Measurements from ENCODE around the gene FGFR2.

The FGFR2 gene

DNA sequence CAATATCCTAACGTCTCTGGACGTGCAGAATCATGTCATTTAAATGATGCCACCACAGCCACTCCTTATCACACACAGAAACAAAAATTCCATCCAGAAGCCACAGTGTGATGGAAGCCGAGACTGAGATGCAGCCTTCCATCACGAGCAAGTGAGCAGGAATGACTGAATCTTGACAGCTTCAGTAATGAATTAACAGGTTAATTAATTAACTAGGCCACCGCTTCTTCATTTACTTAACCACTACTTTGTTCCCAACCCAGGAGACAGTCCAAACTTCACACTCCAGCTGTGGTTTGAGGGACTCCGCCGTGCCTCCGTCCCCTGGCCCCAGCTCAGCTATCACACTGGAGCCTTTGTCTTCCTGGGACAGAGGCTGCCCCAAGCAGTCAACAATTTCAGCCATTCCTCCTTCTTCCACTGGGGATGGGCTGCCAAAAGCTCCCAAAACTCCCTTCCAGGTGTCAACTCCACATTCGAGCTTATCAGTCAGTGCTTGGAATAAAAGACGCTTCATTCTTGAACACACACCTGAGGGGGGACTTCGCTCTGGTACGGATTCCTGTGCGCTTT is 65.9 kb downstream of the FGFR2 start:
- H3K36me3 ChIP-seq (ENCODE audit: control insufficient read depth, low read length) = no peaks in the 10 kb centered on the region
- H3K4me3 ChIP-seq (ENCODE audit: low read length) = no peak overlapping the region
- H3K4me2 ChIP-seq (ENCODE audit: low read length) = no peak overlapping the region
- no peak overlapping the region for H3K27ac ChIP-seq (ENCODE audit: low read depth, low read length)
- no peaks in the 10 kb centered on the region for H4K20me1 ChIP-seq (ENCODE audit: control insufficient read depth, insufficient read depth, low read depth, low read length)
- no peaks in the 10 kb centered on the region for H3K79me2 ChIP-seq (ENCODE audit: control insufficient read depth, low read length)
- no peaks in the 10 kb centered on the region for H3F3A ChIP-seq (ENCODE audit: control insufficient read depth, insufficient read depth)
- H3K9me2 ChIP-seq (replicated peaks; ENCODE audit: control insufficient read depth, low read length) = no peaks in the 10 kb centered on the region
- H3K9me3 ChIP-seq (ENCODE audit: control insufficient read depth, insufficient read depth, low read length) = no peaks in the 10 kb centered on the region
- H3K27me3 ChIP-seq (ENCODE audit: control insufficient read depth, low read length) = no peaks in the 10 kb centered on the region
- no peaks in the 10 kb centered on the region for H3K4me1 ChIP-seq (ENCODE audit: control insufficient read depth, low read length)
- TF ChIP-seq, protein P1, sequence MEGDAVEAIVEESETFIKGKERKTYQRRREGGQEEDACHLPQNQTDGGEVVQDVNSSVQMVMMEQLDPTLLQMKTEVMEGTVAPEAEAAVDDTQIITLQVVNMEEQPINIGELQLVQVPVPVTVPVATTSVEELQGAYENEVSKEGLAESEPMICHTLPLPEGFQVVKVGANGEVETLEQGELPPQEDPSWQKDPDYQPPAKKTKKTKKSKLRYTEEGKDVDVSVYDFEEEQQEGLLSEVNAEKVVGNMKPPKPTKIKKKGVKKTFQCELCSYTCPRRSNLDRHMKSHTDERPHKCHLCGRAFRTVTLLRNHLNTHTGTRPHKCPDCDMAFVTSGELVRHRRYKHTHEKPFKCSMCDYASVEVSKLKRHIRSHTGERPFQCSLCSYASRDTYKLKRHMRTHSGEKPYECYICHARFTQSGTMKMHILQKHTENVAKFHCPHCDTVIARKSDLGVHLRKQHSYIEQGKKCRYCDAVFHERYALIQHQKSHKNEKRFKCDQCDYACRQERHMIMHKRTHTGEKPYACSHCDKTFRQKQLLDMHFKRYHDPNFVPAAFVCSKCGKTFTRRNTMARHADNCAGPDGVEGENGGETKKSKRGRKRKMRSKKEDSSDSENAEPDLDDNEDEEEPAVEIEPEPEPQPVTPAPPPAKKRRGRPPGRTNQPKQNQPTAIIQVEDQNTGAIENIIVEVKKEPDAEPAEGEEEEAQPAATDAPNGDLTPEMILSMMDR (IDR thresholded peaks at IDR 0.05; ENCODE audit: low read depth, low read length, poor library complexity, severe bottlenecking) = no peak
- no peak for TF ChIP-seq EZH2phosphoT487 (IDR thresholded peaks at IDR 0.05; ENCODE audit: borderline replicate concordance, low read length)

DNA sequence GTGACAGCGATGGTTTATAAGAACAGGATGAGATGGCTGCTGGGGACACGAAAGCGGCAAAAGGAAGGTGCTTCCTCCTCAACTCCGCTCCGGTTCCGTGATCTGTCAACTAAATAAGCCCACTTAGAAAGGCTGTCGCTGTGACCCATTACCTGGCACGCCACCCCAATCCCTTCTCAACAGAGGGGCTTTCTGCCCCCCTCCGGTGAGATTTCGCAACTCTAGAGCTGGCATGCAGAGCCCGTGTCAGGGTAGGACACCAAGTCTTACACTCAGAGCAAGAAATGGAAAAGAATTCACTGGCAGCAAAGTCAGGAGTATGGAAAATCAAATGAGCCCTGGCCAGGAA is 66.4 kb downstream of the FGFR2 start:
- Histone ChIP-seq H3F3A (ENCODE audit: control insufficient read depth, insufficient read depth) (no peaks in the 10 kb centered on the region), H3K27me3 (ENCODE audit: control insufficient read depth, low read length) (no peaks in the 10 kb centered on the region), H3K4me3 (ENCODE audit: low read length) (no peak overlapping the region), H3K9me2 (replicated peaks; ENCODE audit: control insufficient read depth, low read length) (no peaks in the 10 kb centered on the region), H3K79me2 (ENCODE audit: control insufficient read depth, low read length) (no peaks in the 10 kb centered on the region), H3K4me1 (ENCODE audit: control insufficient read depth, low read length) (no peaks in the 10 kb centered on the region), H4K20me1 (ENCODE audit: control insufficient read depth, insufficient read depth, low read depth, low read length) (no peaks in the 10 kb centered on the region), H3K4me2 (ENCODE audit: low read length) (no peak overlapping the region), H3K27ac (ENCODE audit: low read depth, low read length) (no peak overlapping the region), H3K9me3 (ENCODE audit: control insufficient read depth, insufficient read depth, low read length) (no peaks in the 10 kb centered on the region), H3K36me3 (ENCODE audit: control insufficient read depth, low read length) (no peaks in the 10 kb centered on the region)
- TF ChIP-seq, protein P1 (IDR thresholded peaks at IDR 0.05; ENCODE audit: low read depth, low read length, poor library complexity, severe bottlenecking) = no peak

DNA sequence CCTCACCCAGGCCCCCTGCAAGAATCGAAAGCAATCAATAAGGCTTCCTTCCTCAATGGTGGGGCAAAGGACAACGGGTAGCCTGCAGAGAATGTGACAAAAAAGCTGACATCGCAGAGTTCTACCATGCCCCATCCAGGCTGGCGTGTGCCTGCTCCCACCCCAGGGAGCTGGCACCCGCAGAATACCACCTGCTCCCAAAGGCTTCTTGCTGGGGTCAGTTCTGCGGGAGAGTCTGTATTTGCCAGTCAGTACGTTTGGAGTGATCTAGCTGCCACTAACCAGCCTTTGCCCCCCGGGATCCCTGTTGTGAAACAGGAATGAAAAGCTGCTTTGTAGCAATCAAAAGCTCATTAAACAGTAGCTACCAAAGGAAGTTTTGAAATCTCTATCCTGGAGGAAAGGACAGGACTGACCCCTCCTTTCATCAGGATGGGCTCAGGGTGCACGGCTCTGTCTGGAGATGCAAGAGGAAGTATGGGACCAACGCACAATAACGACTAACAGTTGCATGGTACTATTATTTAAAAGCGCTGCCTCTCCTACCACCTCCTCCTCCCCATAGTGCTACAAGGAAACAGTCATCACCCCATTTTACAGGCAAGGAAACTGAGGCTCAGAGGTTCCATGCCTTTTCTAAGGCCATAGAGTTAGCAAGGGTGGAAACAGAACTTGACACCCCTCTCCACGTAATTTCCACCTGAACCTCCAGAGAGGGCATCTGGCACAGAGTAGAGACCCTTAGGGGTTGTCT is 67.0 kb downstream of the FGFR2 start:
- H3K9me2 ChIP-seq (replicated peaks; ENCODE audit: control insufficient read depth, low read length) = no peaks in the 10 kb centered on the region
- H3K27me3 ChIP-seq (ENCODE audit: control insufficient read depth, low read length) = no peaks in the 10 kb centered on the region
- H3K9me3 ChIP-seq (ENCODE audit: control insufficient read depth, insufficient read depth, low read length) = no peaks in the 10 kb centered on the region
- H3F3A ChIP-seq (ENCODE audit: control insufficient read depth, insufficient read depth) = no peaks in the 10 kb centered on the region
- H3K4me3 ChIP-seq (ENCODE audit: low read length) = no peak overlapping the region
- H3K79me2 ChIP-seq (ENCODE audit: control insufficient read depth, low read length) = no peaks in the 10 kb centered on the region
- no peaks in the 10 kb centered on the region for H3K4me1 ChIP-seq (ENCODE audit: control insufficient read depth, low read length)
- no peaks in the 10 kb centered on the region for H3K36me3 ChIP-seq (ENCODE audit: control insufficient read depth, low read length)
- no peaks in the 10 kb centered on the region for H4K20me1 ChIP-seq (ENCODE audit: control insufficient read depth, insufficient read depth, low read depth, low read length)
- H3K4me2 ChIP-seq (ENCODE audit: low read length) = no peak overlapping the region
- H3K27ac ChIP-seq (ENCODE audit: low read depth, low read length) = no peak overlapping the region
- no peak for TF ChIP-seq EZH2phosphoT487 (IDR thresholded peaks at IDR 0.05; ENCODE audit: borderline replicate concordance, low read length)
- TF ChIP-seq, protein P1 (IDR thresholded peaks at IDR 0.05; ENCODE audit: low read depth, low read length, poor library complexity, severe bottlenecking) = no peak
